ENCODE results near the gene NSMCE1.
"Not testable (repeated sequence)": the region's sequence is repeated elsewhere in the genome, so short reads cannot be mapped to it uniquely, and the experiment has no call there.

DNA sequence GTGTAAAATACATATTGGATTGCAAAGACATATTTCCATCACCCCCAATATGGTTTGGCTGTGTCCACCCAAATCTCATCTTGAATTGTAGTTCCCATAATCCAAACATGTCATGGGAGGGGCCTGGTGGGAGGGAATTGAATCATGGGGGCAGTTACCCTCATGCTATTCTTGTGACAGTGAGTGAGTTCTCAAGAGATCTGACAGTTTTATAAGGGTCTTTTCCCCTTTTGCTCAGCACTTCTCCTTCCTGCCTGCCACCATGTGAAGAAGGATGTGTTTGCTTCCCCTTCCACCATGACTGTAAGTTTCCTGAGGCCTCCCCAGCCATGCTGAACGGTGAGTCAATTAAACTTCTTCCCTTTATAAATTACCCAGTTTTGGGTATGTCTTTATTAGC, 21.5 kb downstream of the NSMCE1 start:
- not testable (repeated sequence) for TF ChIP-seq POLR2A (IDR thresholded peaks at IDR 0.05; ENCODE audit: low read length); GATA1 (IDR thresholded peaks at IDR 0.05; ENCODE audit: low read depth, low read length)
